DMS53 (cell line): ENCODE data around the gene PARP11.

Experiments
- DNase-seq: peaks from one replicate; lab custom pipeline; 2025; lab: John Stamatoyannopoulos, UW

The PARP11 gene

GRCh38 chr12:3872800-3873636 lies at the start of gene PARP11:
Gene PARP11, minus strand, starts transcription at chr12:3873399. Its CDS starts 170 bp downstream, at chr12:3873229.
- DNase-seq = peak; percentile 100

GRCh38 chr12:3922033-3922432 lies 48.8 kb upstream of the PARP11 start:
- no peak for DNase-seq

- no peak for DNase-seq
These were observed 48.3 kb upstream of the PARP11 start for GRCh38 chr12:3921526-3921925.

GRCh38 chr12:3921151-3921471 lies 47.9 kb upstream of the PARP11 start:
- no peak for DNase-seq

GRCh38 chr12:3920351-3921150 lies 47.4 kb upstream of the PARP11 start:
- no peak for DNase-seq

GRCh38 chr12:3913278-3913677 lies 40.1 kb upstream of the PARP11 start:
- DNase-seq = no peak

GRCh38 chr12:3912863-3913262 lies 39.7 kb upstream of the PARP11 start:
- no peak for DNase-seq

- DNase-seq = no peak
These were observed 38.2 kb upstream of the PARP11 start for GRCh38 chr12:3911409-3911808.

GRCh38 chr12:3905664-3906063 lies 32.5 kb upstream of the PARP11 start:
- no peak for DNase-seq

GRCh38 chr12:3904999-3905398 lies 31.8 kb upstream of the PARP11 start:
- DNase-seq = no peak

GRCh38 chr12:3902921-3903320 lies 29.7 kb upstream of the PARP11 start:
- no peak for DNase-seq

- no peak for DNase-seq
These were observed 27.9 kb upstream of the PARP11 start for GRCh38 chr12:3901116-3901515.

GRCh38 chr12:3898756-3899155 lies 25.6 kb upstream of the PARP11 start:
- DNase-seq = no peak

- no peak for DNase-seq
These were observed 24.3 kb upstream of the PARP11 start for GRCh38 chr12:3897371-3897971.

- no peak for DNase-seq
These were observed 23.7 kb upstream of the PARP11 start for GRCh38 chr12:3896801-3897351.

- no peak for DNase-seq
These were observed 23.2 kb upstream of the PARP11 start for GRCh38 chr12:3896356-3896755.

GRCh38 chr12:3892631-3893030 lies 19.4 kb upstream of the PARP11 start:
- DNase-seq = no peak

- DNase-seq = no peak
These were observed 18.0 kb upstream of the PARP11 start for GRCh38 chr12:3891201-3891600.

- DNase-seq = no peak
These were observed 15.5 kb upstream of the PARP11 start for GRCh38 chr12:3888659-3889058.

GRCh38 chr12:3885277-3886094 lies 12.3 kb upstream of the PARP11 start:
- DNase-seq = peak; percentile 98

- no peak for DNase-seq
These were observed 11.5 kb upstream of the PARP11 start for GRCh38 chr12:3884671-3885070.
